ENCODE results near the gene TTC34.
A peak's percentile ranks its signal among the peaks of the same experiment; 100 is the strongest.

TTC34 gene, protein sequence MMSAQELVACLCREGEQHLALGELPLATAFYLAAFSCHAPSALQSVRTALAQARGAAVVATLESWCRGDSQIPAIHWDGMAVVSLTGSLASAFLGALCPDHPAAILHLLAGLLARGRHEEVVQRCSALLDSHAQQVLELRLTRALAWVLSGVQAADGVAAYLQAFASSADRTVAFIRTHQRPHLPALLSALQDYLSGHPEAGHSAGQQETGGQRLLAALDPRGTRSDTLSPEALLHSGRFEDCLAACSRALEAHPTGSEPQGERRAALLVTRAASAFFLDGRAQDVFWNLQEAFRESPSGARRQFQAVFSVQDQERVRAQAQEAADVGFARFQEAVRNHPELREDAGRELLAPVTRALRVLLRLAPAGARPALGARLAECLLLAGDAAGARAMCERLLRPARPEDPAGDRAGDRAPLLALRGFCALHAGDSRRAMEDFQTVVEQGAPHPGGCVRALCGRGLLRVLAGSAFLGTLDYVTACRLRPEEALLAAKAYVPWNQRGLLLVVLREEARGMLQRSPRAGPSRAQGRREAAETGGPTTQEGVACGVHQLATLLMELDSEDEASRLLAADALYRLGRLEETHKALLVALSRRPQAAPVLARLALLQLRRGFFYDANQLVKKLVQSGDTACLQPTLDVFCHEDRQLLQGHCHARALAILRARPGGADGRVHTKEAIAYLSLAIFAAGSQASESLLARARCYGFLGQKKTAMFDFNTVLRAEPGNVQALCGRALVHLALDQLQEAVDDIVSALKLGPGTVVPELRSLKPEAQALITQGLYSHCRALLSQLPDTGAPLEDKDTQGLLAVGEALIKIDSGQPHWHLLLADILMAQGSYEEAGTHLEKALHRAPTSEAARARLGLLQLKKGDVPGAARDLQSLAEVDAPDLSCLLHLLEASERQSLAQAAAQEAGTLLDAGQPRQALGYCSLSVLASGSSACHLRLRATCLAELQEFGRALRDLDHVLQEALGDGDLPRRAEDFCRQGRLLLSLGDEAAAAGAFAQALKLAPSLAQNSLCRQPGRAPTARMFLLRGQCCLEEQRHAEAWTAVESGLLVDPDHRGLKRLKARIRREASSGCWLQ

DNA sequence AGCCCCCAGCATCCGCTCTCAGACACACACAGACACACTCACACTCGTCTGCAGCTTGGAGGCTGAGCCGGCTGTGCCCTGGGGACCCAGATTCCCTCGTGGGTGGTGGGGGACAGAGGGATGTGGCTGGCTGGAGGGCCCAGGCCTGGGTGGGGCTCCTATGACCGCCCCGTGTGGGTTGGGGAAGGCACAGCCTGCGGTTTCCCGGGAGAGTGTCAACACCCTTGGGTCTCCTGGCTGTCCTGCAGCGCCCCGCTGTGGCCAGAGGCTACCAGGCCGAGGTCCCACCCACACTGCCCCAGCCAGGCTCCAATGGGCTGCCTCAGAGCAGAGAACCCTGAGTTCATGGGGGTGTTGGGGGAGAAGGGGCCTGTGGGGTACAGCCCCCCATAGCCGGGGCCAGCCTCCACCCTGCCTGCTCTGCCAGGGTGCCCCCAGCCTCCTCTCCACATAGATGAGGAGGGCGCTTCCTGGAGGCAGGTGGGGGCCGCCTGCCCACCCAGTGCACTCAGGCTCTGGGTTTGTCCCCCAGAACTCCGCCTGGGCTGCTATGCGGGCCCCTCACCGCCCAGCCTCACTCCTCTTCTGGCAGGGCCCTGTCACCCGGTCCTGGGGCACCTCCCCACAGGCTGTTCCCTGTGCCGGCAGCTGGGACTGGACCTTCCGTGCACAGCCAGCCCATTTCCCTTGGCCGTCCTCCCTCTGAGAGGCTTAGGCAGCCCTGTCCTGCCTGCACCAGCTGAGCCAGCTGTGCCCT, at the start of gene TTC34:
Gene TTC34 (minus strand): TSS at position 159 of the 757 bp plus-strand sequence. CDS start 866 bp downstream, outside the sequence.
- DNase-seq (ENCODE audit: low spot score in 2 of 2): no peak
- Mint-ChIP-seq H3K4me1 (no peaks in the 10 kb centered on the region), H3K27ac (ENCODE audit: low read depth) (no peak within 1 kb of the TSS), H3K27me3 (peaks cover 36% of the 10 kb centered on the region), H3K4me3 (no peak within 1 kb of the TSS), H3K36me3 (ENCODE audit: insufficient read depth) (no peaks in the 10 kb centered on the region), H3K9me3 (no peaks in the 10 kb centered on the region)
- ATAC-seq (replicated peaks; ENCODE audit: extremely low read depth, poor library complexity, severe bottlenecking): no peak

DNA sequence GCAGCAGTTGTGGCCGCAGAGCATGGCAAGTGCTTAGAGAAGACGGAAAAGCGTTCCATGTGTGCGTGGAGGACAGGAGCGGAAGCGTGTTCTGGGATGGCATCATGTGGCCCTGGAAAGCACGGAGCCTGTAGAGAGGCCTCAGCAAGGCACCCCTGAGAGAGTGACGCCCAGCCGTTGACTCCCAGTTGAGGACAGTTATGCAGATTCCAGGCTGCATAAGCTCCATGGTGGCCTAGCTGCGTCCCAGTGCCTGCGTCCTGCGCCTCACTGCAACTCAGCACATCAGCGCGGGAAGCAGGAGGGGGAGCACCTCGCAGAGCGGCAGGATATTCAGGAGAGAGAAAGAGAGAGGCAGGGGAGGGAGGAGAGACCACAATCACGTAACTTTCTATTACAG, 49.0 kb upstream of the TTC34 start:
- Mint-ChIP-seq H3K27me3 (peaks cover 52% of the 10 kb centered on the region), H3K27ac (ENCODE audit: low read depth) (no peak overlapping the region), H3K36me3 (ENCODE audit: insufficient read depth) (no peaks in the 10 kb centered on the region), H3K9me3 (no peaks in the 10 kb centered on the region), H3K4me1 (no peaks in the 10 kb centered on the region), H3K4me3 (no peak overlapping the region)
- DNase-seq (ENCODE audit: low spot score in 2 of 2) (no peak), ATAC-seq (replicated peaks; ENCODE audit: extremely low read depth, poor library complexity, severe bottlenecking) (no peak)

DNA sequence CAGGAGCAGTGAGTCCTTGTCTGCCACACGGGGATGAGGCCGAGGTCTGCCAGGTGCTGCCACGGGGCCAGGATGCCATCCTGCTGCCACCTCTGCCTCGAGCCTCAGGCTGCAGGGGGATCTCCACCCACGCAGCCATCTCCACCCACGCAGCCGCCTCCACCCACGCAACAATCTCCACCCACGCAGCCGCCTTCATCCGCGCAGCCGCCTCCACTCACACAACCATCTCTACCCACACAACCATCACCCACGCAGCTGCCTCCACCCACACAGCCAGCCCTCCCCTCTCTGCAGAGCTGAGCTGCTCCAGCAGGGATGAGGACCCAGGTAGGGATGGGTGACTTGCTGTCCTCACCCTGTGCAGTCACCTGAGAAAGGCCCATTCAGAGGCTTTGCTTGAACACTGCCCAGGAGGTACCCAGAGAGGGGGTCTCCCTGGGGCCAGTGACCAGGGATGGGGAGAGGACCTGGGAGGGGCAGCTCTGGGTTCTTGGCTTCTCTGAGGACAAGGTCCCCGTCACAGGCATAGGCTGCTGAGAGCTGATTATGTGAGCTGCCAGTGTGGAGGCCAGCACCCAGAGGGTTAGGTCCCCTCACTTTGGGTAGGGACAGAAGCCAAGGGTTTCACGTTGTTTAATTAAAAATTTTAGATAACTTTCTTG, 46.6 kb upstream of the TTC34 start:
- Mint-ChIP-seq H3K36me3 (ENCODE audit: insufficient read depth) (no peaks in the 10 kb centered on the region), H3K27me3 (peaks cover 61% of the 10 kb centered on the region), H3K4me1 (no peaks in the 10 kb centered on the region), H3K9me3 (no peaks in the 10 kb centered on the region), H3K4me3 (no peak overlapping the region), H3K27ac (ENCODE audit: low read depth) (no peak overlapping the region)
- DNase-seq (ENCODE audit: low spot score in 2 of 2): no peak
- ATAC-seq (replicated peaks; ENCODE audit: extremely low read depth, poor library complexity, severe bottlenecking): no peak

DNA sequence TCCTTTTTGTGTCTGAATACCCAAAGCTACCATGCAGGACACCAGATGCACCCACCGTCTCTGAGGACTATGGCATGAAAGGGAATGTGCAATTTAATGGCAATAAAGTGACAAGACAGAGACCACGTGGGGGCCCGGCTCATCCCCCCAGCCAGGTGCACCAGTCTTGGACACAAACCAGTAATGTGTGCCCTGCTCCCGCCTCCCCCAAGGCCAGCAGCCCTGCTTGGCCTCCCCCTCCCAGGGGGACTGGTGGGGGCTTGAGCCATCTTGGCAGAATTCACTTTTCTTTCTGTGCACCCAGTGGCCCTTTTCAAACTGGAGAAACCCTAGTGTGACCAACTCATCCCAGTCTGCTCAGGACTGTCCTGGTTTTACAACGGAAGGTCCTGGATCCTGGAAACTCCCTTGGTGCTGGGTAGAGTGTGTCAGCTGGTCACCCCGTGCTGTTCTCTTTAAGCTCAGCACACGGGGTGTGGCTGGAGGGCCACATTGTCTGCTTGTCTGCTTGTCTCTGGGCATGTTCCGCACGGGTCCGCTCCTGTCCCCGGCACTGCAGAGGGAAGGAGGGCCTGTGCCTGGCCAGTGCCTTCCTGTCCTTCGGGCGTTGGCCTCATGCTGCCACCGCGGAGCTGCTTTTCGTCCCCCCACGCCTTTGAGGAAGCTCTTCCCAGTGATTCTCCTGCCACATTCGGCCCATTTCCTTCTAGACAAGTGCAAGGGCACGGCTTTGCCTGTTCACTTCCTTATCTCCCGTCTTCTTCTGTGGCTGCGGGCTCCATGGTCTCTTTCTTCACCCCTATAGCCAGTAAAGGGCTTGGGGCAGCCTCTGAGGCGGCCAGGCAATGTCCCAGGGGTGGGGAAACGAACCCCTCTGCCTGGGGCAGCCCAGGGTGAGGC, 45.8 kb upstream of the TTC34 start:
- Mint-ChIP-seq H3K4me3 (no peak overlapping the region), H3K27me3 (peaks cover 56% of the 10 kb centered on the region), H3K4me1 (no peaks in the 10 kb centered on the region), H3K36me3 (ENCODE audit: insufficient read depth) (no peaks in the 10 kb centered on the region), H3K9me3 (no peaks in the 10 kb centered on the region), H3K27ac (ENCODE audit: low read depth) (no peak overlapping the region)
- no peak for DNase-seq (ENCODE audit: low spot score in 2 of 2)
- no peak for ATAC-seq (replicated peaks; ENCODE audit: extremely low read depth, poor library complexity, severe bottlenecking)

DNA sequence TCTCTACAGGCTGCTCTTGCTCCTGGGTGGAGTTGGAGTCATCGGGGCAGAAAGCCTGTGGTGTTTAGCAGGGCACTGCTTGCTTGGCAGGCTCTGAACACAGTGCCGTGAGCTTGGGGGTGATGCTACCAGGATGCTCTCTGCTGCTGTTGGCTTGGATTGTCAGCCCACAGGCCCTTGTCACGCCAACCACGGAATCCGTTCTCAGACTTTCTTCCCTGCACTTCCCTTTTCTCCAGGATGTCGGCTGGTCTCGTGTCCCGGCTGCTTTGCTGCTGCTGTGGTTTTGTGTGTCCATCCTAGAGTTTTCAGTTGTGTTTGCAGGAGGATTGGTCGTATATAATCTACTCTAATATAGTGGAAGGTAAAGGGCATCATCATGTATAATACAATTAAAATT, 44.4 kb upstream of the TTC34 start:
- H3K36me3 Mint-ChIP-seq (ENCODE audit: insufficient read depth): no peaks in the 10 kb centered on the region

DNA sequence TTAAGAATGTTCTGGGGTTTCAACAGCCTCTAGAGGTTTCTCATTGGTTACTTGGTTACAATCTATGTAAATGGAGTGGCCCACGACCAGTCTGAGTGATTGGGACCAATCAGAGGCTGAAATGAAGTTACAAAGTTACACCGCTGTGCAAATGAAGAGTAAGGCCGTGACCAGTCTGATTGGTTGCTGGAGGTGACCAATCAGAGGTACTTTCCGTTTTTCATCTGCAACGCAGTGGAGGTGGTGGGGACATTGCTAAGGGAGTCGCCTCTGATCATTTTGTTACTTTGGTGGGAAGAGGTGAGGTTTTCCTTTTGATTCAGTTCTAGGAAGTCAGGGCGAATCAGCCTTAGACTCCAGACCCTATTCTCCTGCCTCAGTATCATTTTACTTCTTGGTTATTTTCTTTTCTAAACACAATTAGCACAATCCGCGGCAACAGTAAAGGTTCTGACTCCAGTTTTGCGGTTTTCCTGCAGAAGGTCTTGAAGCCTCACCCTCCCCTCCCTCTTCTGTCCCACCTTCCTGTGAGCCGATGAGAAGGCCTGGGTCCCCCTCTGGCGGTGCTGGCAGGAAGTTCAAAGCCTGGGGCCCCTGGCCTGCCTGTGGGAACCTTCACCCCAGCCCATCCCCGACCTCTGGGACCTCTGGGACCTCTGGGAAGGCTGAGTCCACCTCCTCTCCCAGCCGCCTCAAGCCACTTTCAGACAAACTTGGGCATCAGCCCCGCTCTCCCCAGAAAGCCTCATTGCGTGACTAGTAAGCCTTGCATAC, 38.7 kb upstream of the TTC34 start:
- H3K4me3 Mint-ChIP-seq: no peak overlapping the region
- no peak overlapping the region for H3K27ac Mint-ChIP-seq (ENCODE audit: low read depth)

More for the DNA sequence above, 44.4 kb upstream of the TTC34 start:
- no peak overlapping the region for H3K4me3 Mint-ChIP-seq
- peaks cover 56% of the 10 kb centered on the region for H3K27me3 Mint-ChIP-seq
- DNase-seq (ENCODE audit: low spot score in 2 of 2) (no peak), ATAC-seq (replicated peaks; ENCODE audit: extremely low read depth, poor library complexity, severe bottlenecking) (no peak)
- H3K9me3 Mint-ChIP-seq: no peaks in the 10 kb centered on the region
- H3K27ac Mint-ChIP-seq (ENCODE audit: low read depth): no peak overlapping the region
- no peaks in the 10 kb centered on the region for H3K4me1 Mint-ChIP-seq

DNA sequence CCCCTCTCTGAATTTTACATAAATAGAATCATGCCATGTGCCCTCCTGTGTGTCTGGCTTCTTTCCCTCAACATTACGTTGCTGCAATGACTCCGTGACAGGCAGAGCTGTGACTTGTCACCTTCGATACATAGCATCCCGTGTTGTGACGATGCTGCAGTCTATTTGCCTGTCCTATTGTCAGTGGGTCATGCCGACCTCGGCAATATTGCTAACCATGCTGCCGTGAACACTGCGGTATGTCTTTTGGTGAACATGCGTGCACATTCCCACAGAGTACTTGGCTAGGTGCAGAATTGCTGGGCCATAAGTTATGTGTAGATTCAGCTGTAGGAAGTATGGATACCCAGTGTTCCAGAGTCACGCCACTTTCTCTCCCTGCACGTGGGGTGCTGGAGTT, 36.3 kb upstream of the TTC34 start:
- H3K4me1 Mint-ChIP-seq: no peaks in the 10 kb centered on the region
- H3K36me3 Mint-ChIP-seq (ENCODE audit: insufficient read depth): no peaks in the 10 kb centered on the region
- DNase-seq (ENCODE audit: low spot score in 2 of 2) (no peak), ATAC-seq (replicated peaks; ENCODE audit: extremely low read depth, poor library complexity, severe bottlenecking) (no peak)
- no peak overlapping the region for H3K27ac Mint-ChIP-seq (ENCODE audit: low read depth)
- peaks cover 7% of the 10 kb centered on the region for H3K27me3 Mint-ChIP-seq
- H3K4me3 Mint-ChIP-seq: no peak overlapping the region
- H3K9me3 Mint-ChIP-seq: no peaks in the 10 kb centered on the region

More for the DNA sequence above, 38.7 kb upstream of the TTC34 start:
- Mint-ChIP-seq H3K36me3 (ENCODE audit: insufficient read depth) (no peaks in the 10 kb centered on the region), H3K27me3 (peaks cover 17% of the 10 kb centered on the region), H3K4me1 (no peaks in the 10 kb centered on the region), H3K9me3 (no peaks in the 10 kb centered on the region)
- DNase-seq (ENCODE audit: low spot score in 2 of 2): peak; percentile 30 to 33
- peak; percentile 43 for ATAC-seq (replicated peaks; ENCODE audit: extremely low read depth, poor library complexity, severe bottlenecking)

DNA sequence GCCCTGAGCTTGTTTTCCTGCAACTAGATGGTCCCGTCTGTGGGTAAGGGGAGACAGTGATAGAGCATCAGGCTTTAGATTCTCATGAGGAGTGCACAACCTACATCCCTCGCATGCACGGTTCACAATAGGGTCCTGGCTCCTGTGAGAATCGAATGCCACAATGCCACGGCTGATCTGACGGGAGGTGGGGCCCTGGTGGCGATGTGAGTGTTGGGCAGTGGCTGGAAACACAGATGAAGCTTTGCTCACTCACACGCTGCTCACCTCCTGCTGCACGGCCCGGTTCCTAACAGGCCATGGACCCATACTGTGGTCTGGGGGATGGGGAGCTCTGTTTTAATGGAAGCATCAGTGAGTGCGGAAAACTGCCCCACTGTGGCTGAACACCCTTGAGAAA, 35.8 kb upstream of the TTC34 start:
- no peak overlapping the region for H3K27ac Mint-ChIP-seq (ENCODE audit: low read depth)
- no peaks in the 10 kb centered on the region for H3K9me3 Mint-ChIP-seq
- peaks cover 12% of the 10 kb centered on the region for H3K27me3 Mint-ChIP-seq
- DNase-seq (ENCODE audit: low spot score in 2 of 2) (no peak), ATAC-seq (replicated peaks; ENCODE audit: extremely low read depth, poor library complexity, severe bottlenecking) (no peak)
- no peaks in the 10 kb centered on the region for H3K4me1 Mint-ChIP-seq
- H3K36me3 Mint-ChIP-seq (ENCODE audit: insufficient read depth): no peaks in the 10 kb centered on the region
- no peak overlapping the region for H3K4me3 Mint-ChIP-seq

DNA sequence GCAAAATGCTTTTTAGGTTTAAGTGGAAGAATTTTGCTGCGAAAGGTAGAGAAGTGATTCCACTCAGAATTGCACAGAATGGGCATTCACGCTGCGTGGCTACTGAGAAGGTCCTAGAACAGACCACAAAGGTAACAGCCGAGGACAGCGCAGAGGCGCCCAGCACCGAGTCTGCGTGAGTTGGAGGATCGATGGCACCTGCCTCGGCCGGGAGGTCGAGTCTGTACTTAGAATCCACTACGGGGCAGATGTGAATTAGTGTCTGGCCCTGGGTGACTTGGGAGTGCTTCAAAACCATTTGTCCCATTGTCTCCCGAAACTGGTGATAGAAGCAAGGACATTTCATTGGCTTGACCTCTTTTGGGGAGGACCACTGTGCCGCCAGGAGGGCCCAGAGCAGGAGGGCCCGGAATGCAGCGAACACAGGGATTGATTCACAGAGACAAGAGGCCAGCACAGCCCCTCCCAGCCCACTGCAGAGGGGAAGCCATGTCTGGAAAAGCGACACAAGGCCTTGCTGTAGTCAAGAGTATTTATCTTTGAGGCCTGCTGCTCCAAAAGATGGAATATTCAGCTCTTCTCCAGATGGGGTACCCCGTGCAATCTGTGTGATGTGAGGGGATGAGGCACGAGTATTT, 35.0 kb upstream of the TTC34 start:
- Mint-ChIP-seq H3K4me1 (no peaks in the 10 kb centered on the region), H3K4me3 (no peak overlapping the region), H3K36me3 (ENCODE audit: insufficient read depth) (no peaks in the 10 kb centered on the region), H3K9me3 (no peaks in the 10 kb centered on the region), H3K27ac (ENCODE audit: low read depth) (no peak overlapping the region), H3K27me3 (peaks cover 16% of the 10 kb centered on the region)
- no peak for ATAC-seq (replicated peaks; ENCODE audit: extremely low read depth, poor library complexity, severe bottlenecking)
- DNase-seq (ENCODE audit: low spot score in 2 of 2): no peak

DNA sequence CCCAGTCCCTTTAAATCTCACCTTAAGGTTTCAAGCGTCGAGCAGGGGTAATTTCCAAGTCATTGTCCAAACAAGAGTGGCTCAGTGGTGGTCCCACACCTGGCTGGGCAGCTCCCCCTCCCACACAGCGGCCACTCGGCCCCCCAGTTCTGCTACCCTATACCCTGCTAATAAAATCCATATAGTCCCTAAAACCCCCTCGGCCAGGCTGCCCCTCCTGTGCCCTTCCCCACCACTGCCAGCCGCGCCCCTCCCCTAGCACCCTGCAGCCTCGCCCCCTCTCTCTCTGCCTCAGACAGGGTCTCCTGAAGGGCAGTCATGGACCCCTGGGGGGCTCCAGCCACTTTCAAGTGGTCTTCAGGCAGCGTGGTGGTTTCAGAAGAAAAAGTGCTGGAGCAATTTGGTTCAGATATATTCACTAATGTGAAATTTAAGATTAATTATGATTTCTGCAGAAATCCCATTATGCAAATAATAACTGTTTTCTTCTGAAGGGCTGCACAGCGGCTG, 34.2 kb upstream of the TTC34 start:
- ATAC-seq (replicated peaks; ENCODE audit: extremely low read depth, poor library complexity, severe bottlenecking) (no peak), DNase-seq (ENCODE audit: low spot score in 2 of 2) (no peak)
- Mint-ChIP-seq H3K27ac (ENCODE audit: low read depth) (no peak overlapping the region), H3K4me1 (no peaks in the 10 kb centered on the region), H3K36me3 (ENCODE audit: insufficient read depth) (no peaks in the 10 kb centered on the region), H3K9me3 (no peaks in the 10 kb centered on the region), H3K27me3 (peaks cover 16% of the 10 kb centered on the region), H3K4me3 (no peak overlapping the region)
